SU-DHL-6 (cell line): ENCODE data around the gene CNGA4.

ENCODE experiments used
- H2AFZ ChIP-seq: fragments of 200-600 bp; sonication (generic); 2 replicates; pipeline ENCODE4 v1.6.1; 2014; ENCODE audit warnings: low read depth, mild to moderate bottlenecking, moderate library complexity, mixed read lengths, antibody characterized with exemption, low read length; ENCODE audit not compliant: severe bottlenecking
- H3F3A ChIP-seq: fragments of 200-600 bp; shearing (Covaris generic); 2 replicates; pipeline ENCODE4 v1.6.0; 2016; ENCODE audit warnings: antibody characterized with exemption, mild to moderate bottlenecking; ENCODE audit not compliant: insufficient read depth
- H3K27ac ChIP-seq: fragments of 200-600 bp; sonication (generic); 2 replicates; pipeline ENCODE4 v1.5.1; 2016; ENCODE audit warnings: low read depth, mild to moderate bottlenecking, low read length, moderate library complexity, mixed read lengths
- H3K27me3 ChIP-seq: fragments of 200-600 bp; sonication (generic), shearing (Covaris generic); 2 replicates; pipeline ENCODE4 v1.6.0; 2014; ENCODE audit warnings: mild to moderate bottlenecking, low read length
- H3K36me3 ChIP-seq: fragments of 200-600 bp; sonication (generic); 2 replicates; pipeline ENCODE4 v1.6.1; 2014; ENCODE audit warnings: mild to moderate bottlenecking, low read length, mixed read lengths
- H3K4me2 ChIP-seq: fragments of 300-600, 200-600 bp; shearing (Covaris generic), sonication (generic); 2 replicates; pipeline ENCODE4 v1.6.0; 2014; ENCODE audit warnings: low read length, low read depth, mild to moderate bottlenecking; ENCODE audit not compliant: poor library complexity, severe bottlenecking
- H3K4me3 ChIP-seq: fragments of 200-600 bp; sonication (generic); 2 replicates; pipeline ENCODE4 v1.5.1; 2014; ENCODE audit warnings: antibody characterized with exemption, low read length, mild to moderate bottlenecking, mixed read lengths; ENCODE audit not compliant: insufficient read depth, poor library complexity, severe bottlenecking
- H3K79me2 ChIP-seq: fragments of 200-600 bp; sonication (generic); 2 replicates; pipeline ENCODE4 v1.6.1; 2014; ENCODE audit warnings: mild to moderate bottlenecking, low read length, moderate library complexity; ENCODE audit not compliant: insufficient read depth
- H3K9ac ChIP-seq: fragments of 200-600 bp; sonication (generic); 2 replicates; pipeline ENCODE4 v1.7.0; 2014; ENCODE audit warnings: mild to moderate bottlenecking, low read length
- H3K9me2 ChIP-seq: fragments of 200-600 bp; sonication (generic); replicated peaks from 2 replicates; pipeline ENCODE4 v1.6.1; 2014; ENCODE audit warnings: low read length; ENCODE audit not compliant: insufficient read depth
- H3K9me3 ChIP-seq: fragments of 200-600 bp; sonication (generic); 2 replicates; pipeline ENCODE4 v1.6.1; 2014; ENCODE audit warnings: low read length, mixed read lengths; ENCODE audit not compliant: insufficient read depth
- H4K20me1 ChIP-seq: fragments of 200-600 bp; sonication (generic); 2 replicates; pipeline ENCODE4 v1.6.1; 2014; ENCODE audit warnings: low read depth, mild to moderate bottlenecking, antibody characterized with exemption, low read length, moderate library complexity, mixed read lengths
- CTCF ChIP-seq: fragments of 200-600 bp; sonication (generic); IDR thresholded peaks from one replicate; pipeline ENCODE4 v1.5.1; 2017; ENCODE audit warnings: antibody characterized with exemption, mild to moderate bottlenecking, low read length, moderate library complexity; ENCODE audit not compliant: insufficient read depth, poor library complexity, severe bottlenecking
- EZH2phosphoT487 ChIP-seq: fragments of 200-600 bp; sonication (generic), shearing (Covaris generic); conservative IDR thresholded peaks from 2 replicates; pipeline ENCODE4 v1.6.1; 2018; ENCODE audit warnings: mild to moderate bottlenecking, antibody characterized with exemption, low read length, moderate library complexity, mixed read lengths

The CNGA4 gene

GRCh38 chr11:6204706-6205105 is 34.2 kb upstream of the CNGA4 start:
- no peaks in the 10 kb centered on the region for H3K27me3 ChIP-seq
- no peaks in the 10 kb centered on the region for H4K20me1 ChIP-seq
- H3K9me2 ChIP-seq = no peaks in the 10 kb centered on the region
- H3K9me3 ChIP-seq = no peaks in the 10 kb centered on the region
- no peaks in the 10 kb centered on the region for H3K79me2 ChIP-seq
- no peak overlapping the region for H3K27ac ChIP-seq
- no peak overlapping the region for H3K4me3 ChIP-seq
- no peak overlapping the region for H3K9ac ChIP-seq
- H3F3A ChIP-seq = no peaks in the 10 kb centered on the region
- no peak for TF ChIP-seq CTCF
- no peak overlapping the region for H3K4me2 ChIP-seq
- H3K36me3 ChIP-seq = no peaks in the 10 kb centered on the region
- no peak overlapping the region for H2AFZ ChIP-seq

GRCh38 chr11:6205366-6205765 is 33.5 kb upstream of the CNGA4 start, which contains the start of gene C11orf42:
C11orf42 (plus strand) TSS chr11:6205557; CDS start chr11:6205616, 59 bp downstream.
- H3K27ac ChIP-seq = no peak within 1 kb of the TSS
- no peaks in the 10 kb centered on the region for H3K27me3 ChIP-seq
- H3K4me3 ChIP-seq = no peak within 1 kb of the TSS
- H3K9me3 ChIP-seq = no peaks in the 10 kb centered on the region
- H2AFZ ChIP-seq = no peak within 1 kb of the TSS
- no peaks in the 10 kb centered on the region for H3K36me3 ChIP-seq
- no peaks in the 10 kb centered on the region for H3F3A ChIP-seq
- H3K9me2 ChIP-seq = no peaks in the 10 kb centered on the region
- no peaks in the 10 kb centered on the region for H4K20me1 ChIP-seq
- H3K9ac ChIP-seq = no peak within 1 kb of the TSS
- no peak within 1 kb of the TSS for H3K4me2 ChIP-seq
- no peaks in the 10 kb centered on the region for H3K79me2 ChIP-seq
- TF ChIP-seq CTCF (no peak), EZH2phosphoT487 (no peak)

GRCh38 chr11:6206456-6207180 is 32.3 kb upstream of the CNGA4 start:
- Histone ChIP-seq H3K4me3 (no peak overlapping the region), H3K4me2 (no peak overlapping the region), H4K20me1 (no peaks in the 10 kb centered on the region), H3K9ac (no peak overlapping the region), H3K9me3 (no peaks in the 10 kb centered on the region), H3F3A (no peaks in the 10 kb centered on the region), H3K27ac (no peak overlapping the region), H3K27me3 (no peaks in the 10 kb centered on the region), H3K36me3 (no peaks in the 10 kb centered on the region), H3K79me2 (no peaks in the 10 kb centered on the region), H2AFZ (no peak overlapping the region), H3K9me2 (no peaks in the 10 kb centered on the region)
- TF ChIP-seq CTCF = no peak
- TF ChIP-seq EZH2phosphoT487 = no peak
